AG04449 (cell line): ENCODE measurements around the gene USP32.

Experiments
- CTCF ChIA-PET: fragments of 350-600 bp; formaldehyde crosslinking; extraction: SDS; loops from one replicate; lab custom pipeline; 2021; ENCODE audit warnings: antibody characterized with exemption; lab: Yijun Ruan, JAX
- POLR2A ChIA-PET: fragments of 400-600, 350-600 bp; formaldehyde crosslinking; extraction: SDS; loops from one replicate; lab custom pipeline; 2020; ENCODE audit warnings: antibody characterized with exemption, inconsistent platforms; lab: Yijun Ruan, JAX
- DNase-seq: peaks from one replicate; pipeline ENCODE4 v3.0.0-alpha.2; 2010; ENCODE audit warnings: low read depth, low spot score
- H3K4me3 ChIP-seq: 2 replicates; pipeline ENCODE4 v1.5.1; 2011; ENCODE audit warnings: low read depth, mild to moderate bottlenecking, control low read depth, low read length
- CTCF ChIP-seq: IDR thresholded peaks from one replicate; pipeline ENCODE4 v1.5.1; 2011; ENCODE audit warnings: mild to moderate bottlenecking, moderate library complexity, low read length, control low read depth, inconsistent platforms; ENCODE audit not compliant: insufficient read depth; ENCODE audit errors: missing control alignments

The USP32 gene

GRCh38 chr17:60153606-60154390 is 238.1 kb downstream of the USP32 start:
- ChIA-PET POLR2A (interaction anchor here (0.9 to 1.0 kb wide), 2 partner anchors 11 to 238 kb away, joined by 3 read pairs; partner anchors contain the start of gene USP32), CTCF (interaction anchor here (6.8 kb wide), 1 partner anchor 12 kb away, joined by 71 read pairs; no protein-coding TSS in a partner anchor)
- H3K4me3 ChIP-seq: no peak overlapping the region
- no peak for TF ChIP-seq CTCF
- DNase-seq: no peak

- POLR2A ChIA-PET: no interaction called here
- TF ChIP-seq CTCF: no peak
- no peak for DNase-seq
- CTCF ChIA-PET: interaction anchor here (6.8 kb wide), 1 partner anchor 10 kb away, joined by 71 read pairs; no protein-coding TSS in a partner anchor
- H3K4me3 ChIP-seq: no peak overlapping the region
Measured at GRCh38 chr17:60151355-60151754, 240.6 kb downstream of the USP32 start.

- CTCF ChIA-PET: interaction anchor here (1.0 to 6.8 kb wide), 3 partner anchors 9 to 21 kb away, joined by 3 to 71 read pairs (median 8); no protein-coding TSS in a partner anchor
- TF ChIP-seq CTCF: no peak
- no peak within 1 kb of the TSS for H3K4me3 ChIP-seq
- DNase-seq: no peak
- POLR2A ChIA-PET: interaction anchor here (0.7 kb wide), 1 partner anchor 280 kb away, joined by 5 read pairs; no protein-coding TSS in a partner anchor
Measured at GRCh38 chr17:60149691-60150582, 242.0 kb downstream of the USP32 start, which contains the start of gene CA4. TSS of gene CA4 (plus strand) at chr17:60149973. CDS start at chr17:60150035, 62 bp downstream.

GRCh38 chr17:60148373-60148772 is 243.6 kb downstream of the USP32 start:
- ChIA-PET POLR2A (no interaction called here), CTCF (interaction anchor here (2.6 to 6.8 kb wide), 2 partner anchors 7 to 22 kb away, joined by 8 to 71 read pairs; no protein-coding TSS in a partner anchor)
- DNase-seq: no peak
- no peak for TF ChIP-seq CTCF
- no peak overlapping the region for H3K4me3 ChIP-seq

GRCh38 chr17:60147553-60148223 is 244.2 kb downstream of the USP32 start:
- no peak for TF ChIP-seq CTCF
- no peak for DNase-seq
- ChIA-PET POLR2A (no interaction called here), CTCF (no interaction called here)
- H3K4me3 ChIP-seq: no peak overlapping the region
